OCI-LY3 (cell line): Measurements from ENCODE around the gene NTRK1.

Source experiments
- H2AFZ ChIP-seq: fragments of 200-600, 300-600 bp; shearing (Covaris generic); 2 replicates; pipeline ENCODE4 v1.6.0; 2014; ENCODE audit warnings: antibody characterized with exemption, low read depth, low read length
- H3K27ac ChIP-seq: fragments of 200-600, 300-600 bp; sonication (generic); 2 replicates; pipeline ENCODE4 v1.5.1; 2014; ENCODE audit warnings: mild to moderate bottlenecking, low read length, moderate library complexity, mixed read lengths
- H3K27me3 ChIP-seq: fragments of 200-600, 300-600 bp; sonication (generic); 2 replicates; pipeline ENCODE4 v1.6.1; 2014; ENCODE audit warnings: low read depth, low read length, mixed read lengths
- H3K36me3 ChIP-seq: fragments of 200-600, 300-600 bp; sonication (generic); replicated peaks from 2 replicates; pipeline ENCODE3; 2014; ENCODE audit warnings: low read depth, low read length, mixed read lengths
- H3K4me1 ChIP-seq: fragments of 300-600, 200-600 bp; sonication (generic); 2 replicates; pipeline ENCODE4 v1.6.1; 2014; ENCODE audit warnings: low read length, mixed read lengths
- H3K4me2 ChIP-seq: fragments of 200-600, 300-600 bp; sonication (generic); 2 replicates; pipeline ENCODE4 v1.6.1; 2014; ENCODE audit warnings: low read length, mixed read lengths
- H3K4me3 ChIP-seq: fragments of 300-600, 200-600 bp; sonication (generic); 2 replicates; pipeline ENCODE4 v1.5.1; 2014; ENCODE audit warnings: antibody characterized with exemption, mild to moderate bottlenecking, low read length, moderate library complexity
- H3K79me2 ChIP-seq: fragments of 300-600, 200-600 bp; shearing (Covaris generic); 2 replicates; pipeline ENCODE4 v1.6.1; 2014; ENCODE audit warnings: mild to moderate bottlenecking, low read length, mixed read lengths
- H3K9ac ChIP-seq: fragments of 300-600, 200-600 bp; shearing (Covaris generic); 2 replicates; pipeline ENCODE4 v1.6.0; 2014; ENCODE audit warnings: mild to moderate bottlenecking, low read length, moderate library complexity
- H3K9me3 ChIP-seq: fragments of 200-600, 300-600 bp; shearing (Covaris generic); 2 replicates; pipeline ENCODE4 v1.6.1; 2014; ENCODE audit warnings: low read length, mixed read lengths; ENCODE audit not compliant: insufficient read depth
- H4K20me1 ChIP-seq: fragments of 200-600, 300-600 bp; sonication (generic); 2 replicates; pipeline ENCODE4 v1.6.1; 2016; ENCODE audit warnings: low read length, mixed read lengths; ENCODE audit not compliant: insufficient read depth
- CTCF ChIP-seq: fragments of 200-600, 300-600 bp; sonication (generic); IDR thresholded peaks from 2 replicates; pipeline ENCODE4 v1.5.1; 2014; ENCODE audit warnings: antibody characterized with exemption, low read length, low read depth
- EZH2phosphoT487 ChIP-seq: fragments of 200-600 bp; shearing (Covaris generic); IDR thresholded peaks from 2 replicates; pipeline ENCODE4 v1.6.1; 2018; ENCODE audit warnings: antibody characterized with exemption, mixed run types, low read depth

The NTRK1 gene

GRCh38 chr1:156860628-156861423 is at the start of gene NTRK1:
NTRK1 (plus strand) TSS chr1:156860865; CDS start chr1:156860935, 70 bp downstream.
- Histone ChIP-seq H3K27ac (no peak within 1 kb of the TSS), H3K36me3 (no peaks in the 10 kb centered on the region), H3K4me1 (peaks cover 17% of the 10 kb centered on the region; the same call in 1 of the 2 replicates), H3K27me3 (peaks cover 54% of the 10 kb centered on the region), H3K4me3 (peak within 1 kb of the TSS; percentile 76), H3K79me2 (no peaks in the 10 kb centered on the region), H3K4me2 (peak within 1 kb of the TSS; percentile 96), H2AFZ (peak within 1 kb of the TSS; percentile 64), H3K9me3 (no peaks in the 10 kb centered on the region), H4K20me1 (no peaks in the 10 kb centered on the region), H3K9ac (peak within 1 kb of the TSS; percentile 29; the same call in 1 of the 2 replicates)
- no peak for TF ChIP-seq EZH2phosphoT487
- TF ChIP-seq CTCF, result no peak

- Histone ChIP-seq H3K4me3 (no peak overlapping the region), H3K79me2 (peaks cover 20% of the 10 kb centered on the region), H3K36me3 (peaks cover 11% of the 10 kb centered on the region), H3K27me3 (no peaks in the 10 kb centered on the region), H4K20me1 (no peaks in the 10 kb centered on the region), H3K9me3 (no peaks in the 10 kb centered on the region), H2AFZ (no peak overlapping the region), H3K4me1 (peaks cover 44% of the 10 kb centered on the region), H3K4me2 (no peak overlapping the region), H3K9ac (no peak overlapping the region), H3K27ac (no peak overlapping the region)
- TF ChIP-seq CTCF (no peak), EZH2phosphoT487 (no peak)
These were observed 49.5 kb upstream of the NTRK1 start for GRCh38 chr1:156811168-156811567.

- H3K4me2 ChIP-seq, result no peak overlapping the region
- H2AFZ ChIP-seq, result no peak overlapping the region
- peaks cover 42% of the 10 kb centered on the region for H3K4me1 ChIP-seq
- peaks cover 20% of the 10 kb centered on the region for H3K79me2 ChIP-seq
- no peak overlapping the region for H3K27ac ChIP-seq
- no peaks in the 10 kb centered on the region for H3K27me3 ChIP-seq
- no peak overlapping the region for H3K4me3 ChIP-seq
- TF ChIP-seq CTCF (no peak), EZH2phosphoT487 (no peak)
- no peak overlapping the region for H3K9ac ChIP-seq
- H3K9me3 ChIP-seq, result no peaks in the 10 kb centered on the region
- no peaks in the 10 kb centered on the region for H4K20me1 ChIP-seq
- H3K36me3 ChIP-seq, result peaks cover 4% of the 10 kb centered on the region
These were observed 48.2 kb upstream of the NTRK1 start for GRCh38 chr1:156812293-156812990.

- Histone ChIP-seq H3K9me3 (no peaks in the 10 kb centered on the region), H3K9ac (no peak overlapping the region), H3K27me3 (no peaks in the 10 kb centered on the region), H3K4me1 (peaks cover 33% of the 10 kb centered on the region), H3K79me2 (peaks cover 15% of the 10 kb centered on the region), H3K4me2 (no peak overlapping the region), H2AFZ (no peak overlapping the region), H4K20me1 (no peaks in the 10 kb centered on the region), H3K36me3 (peaks cover 4% of the 10 kb centered on the region), H3K4me3 (no peak overlapping the region), H3K27ac (no peak overlapping the region)
- TF ChIP-seq EZH2phosphoT487, result no peak
- TF ChIP-seq CTCF, result no peak
These were observed 47.4 kb upstream of the NTRK1 start for GRCh38 chr1:156813298-156813697.
